NOMO-1 (cell line): ENCODE data around the gene OR5C1.
"Not testable (repeated sequence)": the region's sequence is repeated elsewhere in the genome, so short reads cannot be mapped to it uniquely, and the experiment has no call there.

Experiments
- DNase-seq, 2 experiments: peaks; one replicate each; lab custom pipeline; 2025; ENCODE audit not compliant: unreplicated experiment in 2 of 2; lab: John Stamatoyannopoulos, UW

Gene OR5C1

DNA sequence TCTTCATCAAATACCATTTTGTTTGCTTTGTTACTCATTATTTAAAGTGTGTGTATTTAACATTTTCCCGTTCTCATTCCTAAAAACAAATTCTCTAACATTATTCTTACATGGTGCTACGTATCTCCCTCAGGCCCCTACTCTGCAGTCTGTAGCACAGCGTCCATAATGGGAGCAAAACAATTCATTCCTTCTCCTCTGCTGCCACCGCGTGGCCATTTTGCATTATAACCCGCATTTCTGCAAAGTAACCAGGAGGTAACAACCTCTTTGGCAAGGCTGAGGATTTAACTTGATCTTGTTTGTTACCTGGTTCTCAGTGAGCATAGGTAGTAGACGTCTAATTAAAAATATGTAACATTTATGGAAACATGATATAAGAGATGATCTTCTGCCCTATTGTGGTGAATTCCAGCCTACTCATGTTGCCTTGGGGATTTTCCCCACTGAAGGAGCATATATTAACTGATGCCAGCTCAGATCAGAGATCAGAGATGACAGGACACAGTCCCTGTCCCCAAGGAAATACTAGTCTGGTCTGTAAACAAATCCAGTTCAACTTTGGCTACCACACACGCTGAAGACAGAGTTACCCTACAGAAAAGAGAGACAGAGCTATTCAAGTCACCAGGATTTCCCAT is 21.7 kb downstream of the OR5C1 start:
- DNase-seq, result peak; percentile 21 to 74

DNA sequence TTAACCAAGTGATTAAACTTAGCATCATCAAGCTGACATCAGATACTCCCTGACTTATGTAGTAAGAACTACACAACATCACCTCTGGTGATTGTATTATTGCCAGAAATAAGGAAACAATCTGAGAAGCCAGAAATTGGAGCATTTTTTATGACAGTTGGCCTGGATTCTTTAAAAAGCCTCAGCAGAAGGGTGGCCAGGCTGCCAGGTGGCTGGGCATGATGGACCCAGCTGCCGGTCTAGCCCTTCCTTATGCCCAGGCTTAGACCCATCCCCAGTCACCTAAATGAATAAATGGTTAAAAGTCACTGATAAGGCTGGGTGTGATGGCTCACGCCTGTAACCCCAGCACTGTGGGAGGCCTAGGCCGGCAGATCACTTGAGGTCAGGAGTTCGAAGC is 24.0 kb downstream of the OR5C1 start:
- DNase-seq, result no peak

GRCh38 chr9:122814545-122814944 is 25.8 kb downstream of the OR5C1 start:
- peak; percentile 30 to 61 for DNase-seq

GRCh38 chr9:122815544-122815943 is 26.8 kb downstream of the OR5C1 start:
- no peak for DNase-seq

DNA sequence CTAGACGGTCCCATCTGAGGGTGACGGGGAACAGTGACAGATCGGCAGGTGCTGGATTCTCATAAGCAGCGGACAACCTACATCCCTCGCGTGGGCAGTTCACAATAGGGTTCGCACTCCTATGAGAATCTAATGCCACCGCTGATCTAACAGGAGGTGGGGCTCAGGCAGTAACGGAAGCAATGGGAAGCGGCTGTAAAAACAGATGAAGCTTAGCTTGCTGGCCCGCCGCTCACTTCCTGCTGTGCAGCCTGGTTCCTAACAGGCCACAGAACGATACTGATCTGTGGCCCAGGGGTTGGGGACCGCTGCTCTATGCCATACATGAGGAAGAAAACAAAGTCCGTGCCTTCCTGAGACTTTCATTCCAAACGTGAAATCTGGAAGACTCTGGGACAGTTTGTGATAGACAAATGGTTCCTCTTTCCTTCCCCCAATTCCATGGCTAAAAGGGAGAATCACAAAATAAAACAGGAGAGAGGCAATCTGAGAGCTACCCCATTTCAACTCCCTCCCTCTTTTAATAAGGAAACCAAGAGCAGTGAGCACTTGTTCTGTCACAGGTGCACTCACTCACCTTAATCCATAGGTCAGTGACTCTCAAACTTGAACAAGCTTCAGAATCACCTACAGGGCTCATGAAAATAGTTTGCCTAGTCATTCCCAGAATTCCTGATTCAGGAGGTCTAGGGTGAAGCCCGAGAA is 27.6 kb downstream of the OR5C1 start:
- no peak for DNase-seq

GRCh38 chr9:122819326-122819725 is 30.6 kb downstream of the OR5C1 start:
- DNase-seq, result no peak

GRCh38 chr9:122819791-122820489 is 31.2 kb downstream of the OR5C1 start:
- no peak for DNase-seq

DNA sequence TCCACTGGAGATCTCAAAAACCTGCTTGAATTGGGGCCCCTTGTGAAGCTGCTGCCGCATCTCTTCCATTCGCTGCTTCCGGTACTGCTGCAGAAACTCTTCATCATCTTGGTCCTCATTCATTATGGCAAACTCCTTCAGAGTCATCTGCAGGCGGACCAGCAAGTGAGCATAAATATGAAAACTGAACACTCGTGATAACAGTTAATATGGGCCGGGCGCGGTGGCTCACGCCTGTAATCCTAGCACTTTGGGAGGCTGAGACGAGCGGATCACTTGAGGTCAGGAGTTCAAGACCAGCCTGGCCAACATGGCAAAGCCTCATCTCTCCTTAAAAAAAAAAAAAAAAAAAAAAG is 31.7 kb downstream of the OR5C1 start:
- no peak for DNase-seq

DNA sequence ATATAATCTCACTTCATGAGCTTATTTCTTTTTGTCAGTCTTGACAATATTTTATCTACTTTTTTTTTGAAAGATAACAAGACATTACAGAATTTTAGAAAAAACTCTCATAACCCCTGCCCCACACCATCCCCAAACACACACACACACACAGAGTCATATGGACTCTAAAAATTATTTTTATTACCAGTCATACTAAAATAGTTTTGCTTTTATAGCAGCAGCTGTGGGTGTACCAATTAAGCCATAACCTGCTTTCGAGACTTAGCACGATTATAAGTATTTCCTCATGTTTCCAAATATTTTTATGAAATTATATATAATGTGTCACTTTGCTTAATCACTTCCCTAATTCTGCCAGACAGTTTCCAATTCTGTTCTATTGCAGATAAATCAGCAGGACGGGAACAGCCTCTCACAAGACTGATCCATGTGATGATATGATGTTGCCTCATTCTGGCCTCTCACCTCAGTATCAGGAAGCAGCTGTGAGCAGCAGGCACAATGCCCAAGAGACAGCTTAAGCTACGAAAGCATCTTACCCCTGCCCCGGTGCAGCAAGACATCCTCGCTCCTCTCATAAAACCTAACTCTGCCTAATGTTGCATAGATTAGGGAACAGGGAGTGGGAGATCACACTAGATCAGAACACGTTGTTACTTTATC is 32.7 kb downstream of the OR5C1 start:
- DNase-seq, result peak; percentile 75 to 96

DNA sequence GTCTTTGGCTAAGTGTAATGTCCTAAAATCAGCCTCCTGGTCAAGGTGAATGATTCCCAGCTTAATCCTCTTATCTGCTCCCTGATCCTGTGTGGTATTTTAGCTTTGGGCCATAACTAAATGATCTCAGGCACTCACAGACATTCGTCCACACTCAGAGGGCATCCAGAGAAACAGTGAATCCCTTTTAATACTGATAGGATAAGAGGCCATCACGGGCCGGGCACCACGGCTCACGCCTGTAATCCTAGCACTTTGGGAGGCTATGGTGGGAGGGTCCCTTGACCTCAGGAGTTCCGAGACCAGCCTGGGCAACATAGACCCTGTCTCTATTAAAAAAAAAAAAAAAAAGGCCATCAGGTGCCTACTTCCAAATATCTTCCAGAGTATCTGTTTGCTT is 33.3 kb downstream of the OR5C1 start:
- no peak for DNase-seq

GRCh38 chr9:122822938-122823337 is 34.2 kb downstream of the OR5C1 start:
- no peak for DNase-seq

DNA sequence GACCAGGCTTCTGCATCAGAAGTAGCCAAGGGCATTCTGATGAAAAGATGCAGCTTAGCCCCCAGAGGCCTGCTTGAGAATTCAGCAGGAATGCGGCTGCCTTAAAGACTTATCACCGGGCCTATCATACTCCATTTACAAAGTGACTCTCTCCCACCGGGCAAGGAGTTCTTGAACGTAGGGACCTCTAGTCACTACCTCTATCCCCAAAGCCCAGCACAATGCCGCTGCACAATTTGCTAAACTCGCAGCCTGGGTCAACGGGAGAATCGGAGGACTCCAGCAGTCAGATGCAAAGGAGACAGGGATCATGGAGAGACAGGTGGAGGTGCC is 39.0 kb downstream of the OR5C1 start:
- no peak for DNase-seq

DNA sequence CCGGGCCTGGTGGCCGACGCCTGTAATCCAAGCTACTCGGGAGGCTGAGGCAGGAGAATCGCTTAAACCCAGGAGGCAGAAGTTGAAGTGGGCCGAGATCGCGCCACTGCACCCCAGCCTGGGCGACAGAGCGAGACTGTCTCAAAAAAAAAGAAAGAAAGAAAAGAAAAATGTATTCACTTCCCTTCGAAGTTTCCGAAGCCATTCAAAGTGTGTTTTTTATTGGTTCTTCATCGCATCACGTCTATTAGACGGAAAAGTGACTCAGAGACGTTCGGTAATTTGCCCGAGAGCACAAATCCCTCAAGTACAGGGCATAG is 40.2 kb downstream of the OR5C1 start:
- DNase-seq, result not testable (repeated sequence)

- no peak for DNase-seq
Measured at GRCh38 chr9:122832194-122832593, 43.5 kb downstream of the OR5C1 start.

- DNase-seq, result no peak
Measured at GRCh38 chr9:122835313-122835731, 46.6 kb downstream of the OR5C1 start.

DNA sequence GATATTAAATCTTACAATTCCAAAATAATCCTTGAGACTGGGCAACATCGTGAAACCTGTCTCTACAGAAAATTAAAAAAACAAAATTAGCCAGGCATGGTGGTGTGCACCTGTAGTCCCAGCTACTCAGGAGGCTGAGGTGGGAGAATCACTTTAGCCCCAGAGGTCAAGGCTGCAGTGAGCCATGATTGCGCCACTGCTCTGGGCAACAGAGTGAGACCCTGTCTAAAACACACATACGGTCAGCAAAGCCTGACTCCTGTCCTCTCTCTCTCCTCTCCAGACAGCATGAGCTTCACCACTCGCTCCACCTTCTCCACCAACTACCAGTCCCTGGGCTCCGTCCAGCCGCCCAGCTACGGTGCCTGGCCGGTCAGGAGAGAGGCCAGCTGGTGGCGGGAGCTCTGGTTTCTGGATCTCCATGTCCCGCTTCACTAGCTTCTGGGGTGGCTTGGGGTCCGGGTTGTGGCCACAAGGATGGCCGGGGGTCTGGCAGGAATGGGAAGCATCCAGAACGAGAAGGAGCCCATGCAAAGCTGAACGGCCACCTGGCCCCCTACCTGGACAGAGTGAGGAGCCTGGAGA is 48.6 kb downstream of the OR5C1 start:
- DNase-seq, result no peak

- DNase-seq, result not testable (repeated sequence)
Measured at GRCh38 chr9:122838441-122838840, 49.7 kb downstream of the OR5C1 start.
